GM19099 (cell line): Measurements from ENCODE around the gene RBM44.

Experiments used
- POLR2A ChIP-seq: IDR thresholded peaks from 3 replicates; pipeline ENCODE4 v1.6.1; 2011; ENCODE audit warnings: low read depth; ENCODE audit not compliant: insufficient read length; ENCODE audit errors: extremely low read depth

RBM44 gene

GRCh38 chr2:237873421-237873831, 74.8 kb downstream of the RBM44 start:
- no peak for TF ChIP-seq POLR2A

GRCh38 chr2:237873897-237874551, 75.4 kb downstream of the RBM44 start:
- no peak for TF ChIP-seq POLR2A

GRCh38 chr2:237874585-237875161, 76.1 kb downstream of the RBM44 start:
- TF ChIP-seq POLR2A = no peak

GRCh38 chr2:237875256-237876060, 76.9 kb downstream of the RBM44 start:
- no peak for TF ChIP-seq POLR2A

- TF ChIP-seq POLR2A = no peak
These were observed 77.5 kb downstream of the RBM44 start for GRCh38 chr2:237876061-237876526.

GRCh38 chr2:237876532-237876931, 78.0 kb downstream of the RBM44 start:
- TF ChIP-seq POLR2A = no peak

- no peak for TF ChIP-seq POLR2A
These were observed 78.4 kb downstream of the RBM44 start for GRCh38 chr2:237876951-237877491.

- no peak for TF ChIP-seq POLR2A
These were observed 79.2 kb downstream of the RBM44 start for GRCh38 chr2:237877576-237878307.

GRCh38 chr2:237878321-237879057, 79.9 kb downstream of the RBM44 start:
- TF ChIP-seq POLR2A = no peak

- TF ChIP-seq POLR2A = no peak
These were observed 80.5 kb downstream of the RBM44 start for GRCh38 chr2:237879058-237879430.

GRCh38 chr2:237879991-237880560, 81.5 kb downstream of the RBM44 start:
- TF ChIP-seq POLR2A = no peak

- TF ChIP-seq POLR2A = no peak
These were observed 84.2 kb downstream of the RBM44 start for GRCh38 chr2:237882510-237883481.

- no peak for TF ChIP-seq POLR2A
These were observed 85.4 kb downstream of the RBM44 start for GRCh38 chr2:237883951-237884446.
